IMR-90 (cell line): ENCODE data around the gene CCT5. TPM values are rescaled to one million over a fixed set of nuclear protein-coding genes. Genes with fewer than 3 reads are reported as not detected.

Experiments used
- ATAC-seq: fragments of 200-7000 bp; cut with Tn5 transposase; 2 replicates; pipeline ENCODE4 v1.9.1; 2020; ENCODE audit warnings: low read depth, mild to moderate bottlenecking, moderate library complexity
- BruUV-seq: library from RNA; stranded (reverse); fragments of 400-500 nt; replicated peaks from 2 replicates; lab custom pipeline; 2021; lab: Mats Ljungman, UMichigan
- CTCF ChIA-PET: fragments of 300-600 bp; formaldehyde crosslinking; extraction: SDS; loops from one replicate; lab custom pipeline; 2021; ENCODE audit warnings: antibody characterized with exemption; lab: Yijun Ruan, JAX
- POLR2A ChIA-PET: fragments of 300-600 bp; sonication (Branson Sonifier 250); formaldehyde crosslinking; loops from one replicate; lab custom pipeline; 2022; ENCODE audit warnings: antibody characterized with exemption; ENCODE audit not compliant: unreplicated experiment; lab: Charles Lee
- DNase-seq: peaks from one replicate; pipeline ENCODE4 v3.0.0; 2013
- H2AFZ ChIP-seq: replicated peaks from 2 replicates; pipeline ENCODE3; 2013; ENCODE audit warnings: low read length, mild to moderate bottlenecking; ENCODE audit not compliant: poor library complexity
- H2AK5ac ChIP-seq: 2 replicates; pipeline ENCODE4 v1.6.1; 2013; ENCODE audit warnings: low read depth, low read length, inconsistent platforms
- H2AK9ac ChIP-seq: replicated peaks from 2 replicates; pipeline ENCODE3; 2013; ENCODE audit warnings: mild to moderate bottlenecking, low read depth, low read length, moderate library complexity; ENCODE audit not compliant: poor library complexity
- H2BK120ac ChIP-seq: 2 replicates; pipeline ENCODE4 v1.6.1; 2013; ENCODE audit warnings: low read depth, low read length, inconsistent platforms
- H2BK15ac ChIP-seq: 3 replicates; pipeline ENCODE4 v1.6.1; 2013; ENCODE audit warnings: low read depth, low read length, inconsistent platforms
- H2BK20ac ChIP-seq: 2 replicates; pipeline ENCODE4 v1.6.1; 2013; ENCODE audit warnings: low read depth, mild to moderate bottlenecking, inconsistent platforms, low read length, moderate library complexity
- H2BK5ac ChIP-seq: 2 replicates; pipeline ENCODE4 v1.6.1; 2013; ENCODE audit warnings: mild to moderate bottlenecking, low read depth, low read length, inconsistent platforms; ENCODE audit not compliant: poor library complexity, severe bottlenecking
- H3K14ac ChIP-seq: replicated peaks from 2 replicates; pipeline ENCODE4 v1.6.1; 2013; ENCODE audit warnings: low read depth, low read length, inconsistent platforms
- H3K18ac ChIP-seq: 2 replicates; pipeline ENCODE4 v1.6.1; 2013; ENCODE audit warnings: low read depth, low read length, control low read depth
- H3K23ac ChIP-seq: 2 replicates; pipeline ENCODE4 v1.6.1; 2013; ENCODE audit warnings: low read depth, low read length, inconsistent platforms
- H3K27ac ChIP-seq: 2 replicates; pipeline ENCODE4 v1.5.1; 2013; ENCODE audit warnings: mild to moderate bottlenecking, control low read depth, low read length; ENCODE audit not compliant: insufficient read depth
- H3K27me3 ChIP-seq: 2 replicates; pipeline ENCODE4 v1.6.1; 2013; ENCODE audit warnings: low read length; ENCODE audit not compliant: control insufficient read depth, insufficient read depth
- H3K36me3 ChIP-seq: 2 replicates; pipeline ENCODE4 v1.6.1; 2013; ENCODE audit warnings: low read length, mixed read lengths; ENCODE audit not compliant: control insufficient read depth, insufficient read depth
- H3K4ac ChIP-seq: 2 replicates; pipeline ENCODE4 v1.6.1; 2013; ENCODE audit warnings: low read depth, low read length, inconsistent platforms
- H3K4me1 ChIP-seq: 2 replicates; pipeline ENCODE4 v1.6.1; 2013; ENCODE audit warnings: low read length, mixed read lengths; ENCODE audit not compliant: control insufficient read depth, insufficient read depth
- H3K4me2 ChIP-seq: 2 replicates; pipeline ENCODE4 v1.6.1; 2013; ENCODE audit warnings: low read depth, mild to moderate bottlenecking, control low read depth, low read length, moderate library complexity
- H3K4me3 ChIP-seq: 2 replicates; pipeline ENCODE4 v1.5.1; 2013; ENCODE audit warnings: low read depth, mild to moderate bottlenecking, control low read depth, low read length, moderate library complexity; ENCODE audit not compliant: insufficient read depth
- H3K56ac ChIP-seq: 2 replicates; pipeline ENCODE4 v1.6.1; 2013; ENCODE audit warnings: low read length, inconsistent platforms; ENCODE audit not compliant: insufficient read depth; ENCODE audit errors: extremely low read depth
- H3K79me1 ChIP-seq, 2 experiments: 2 replicates each; pipeline ENCODE4 v1.6.1; 2013; ENCODE audit warnings: low read length in 2 of 2, inconsistent platforms in 1 of 2, low read depth in 1 of 2
- H3K9ac ChIP-seq: 2 replicates; pipeline ENCODE4 v1.6.1; 2013; ENCODE audit warnings: low read depth, low read length, control low read depth
- H3K9me1 ChIP-seq: 2 replicates; pipeline ENCODE4 v1.6.1; 2013; ENCODE audit warnings: low read length, inconsistent platforms; ENCODE audit not compliant: insufficient read depth
- H3K9me3 ChIP-seq: 2 replicates; pipeline ENCODE4 v1.6.1; 2013; ENCODE audit warnings: low read length; ENCODE audit not compliant: control insufficient read depth, insufficient read depth
- H4K20me1 ChIP-seq: 2 replicates; pipeline ENCODE4 v1.6.1; 2013; ENCODE audit warnings: low read length, inconsistent platforms; ENCODE audit not compliant: insufficient read depth
- H4K5ac ChIP-seq: 2 replicates; pipeline ENCODE4 v1.6.1; 2013; ENCODE audit warnings: mild to moderate bottlenecking, low read depth, low read length, control low read depth
- H4K8ac ChIP-seq, 2 experiments: 2 replicates each; pipeline ENCODE4 v1.6.1; 2013; ENCODE audit warnings: low read depth in 2 of 2, low read length in 2 of 2, control low read depth in 1 of 2, inconsistent platforms in 1 of 2
- H4K91ac ChIP-seq: 2 replicates; pipeline ENCODE4 v1.6.1; 2013; ENCODE audit warnings: low read depth, low read length, inconsistent platforms; ENCODE audit not compliant: insufficient read depth
- BHLHE40 ChIP-seq: fragments of 150-350 bp; IDR thresholded peaks from 2 replicates; pipeline ENCODE4 v1.6.1; 2016; ENCODE audit warnings: mild to moderate bottlenecking, low read depth, low read length
- CHD1 ChIP-seq: IDR thresholded peaks from 2 replicates; pipeline ENCODE4 v1.6.1; 2012; ENCODE audit warnings: low read depth, low read length, improper control_type of control experiment
- CTCF ChIP-seq: conservative IDR thresholded peaks from 2 replicates; pipeline ENCODE4 v1.5.1; 2012; ENCODE audit warnings: mild to moderate bottlenecking, low read depth, low read length, improper control_type of control experiment
- ELK1 ChIP-seq: fragments of 150-350 bp; IDR thresholded peaks from 2 replicates; pipeline ENCODE4 v1.6.1; 2016; ENCODE audit warnings: low read depth, mild to moderate bottlenecking, low read length, moderate library complexity, borderline replicate concordance
- FOS ChIP-seq: fragments of 150-350 bp; IDR thresholded peaks from 2 replicates; pipeline ENCODE4 v1.6.1; 2016; ENCODE audit warnings: low read depth, low read length
- MAFK ChIP-seq: IDR thresholded peaks from 2 replicates; pipeline ENCODE4 v1.6.1; 2012; ENCODE audit warnings: low read depth, low read length, improper control_type of control experiment
- MAZ ChIP-seq: IDR thresholded peaks from 2 replicates; pipeline ENCODE4 v1.6.1; 2012; ENCODE audit warnings: low read depth, mild to moderate bottlenecking, low read length, improper control_type of control experiment, moderate library complexity, borderline replicate concordance
- MXI1 ChIP-seq: IDR thresholded peaks from 2 replicates; pipeline ENCODE4 v1.6.1; 2012; ENCODE audit warnings: low read depth, mild to moderate bottlenecking, low read length, moderate library complexity, borderline replicate concordance
- NFE2L2 ChIP-seq: fragments of 150-350 bp; IDR thresholded peaks from 2 replicates; pipeline ENCODE4 v1.6.1; 2016; ENCODE audit warnings: low read depth, mild to moderate bottlenecking, low read length
- POLR2A ChIP-seq: IDR thresholded peaks from 2 replicates; pipeline ENCODE4 v1.6.1; 2012; ENCODE audit warnings: mild to moderate bottlenecking, low read depth, low read length
- RAD21 ChIP-seq: IDR thresholded peaks from 2 replicates; pipeline ENCODE4 v1.6.1; 2012; ENCODE audit warnings: low read length, improper control_type of control experiment
- RCOR1 ChIP-seq: IDR thresholded peaks from 2 replicates; pipeline ENCODE4 v1.6.1; 2012; ENCODE audit warnings: mild to moderate bottlenecking, low read length, improper control_type of control experiment; ENCODE audit not compliant: insufficient replicate concordance
- RFX5 ChIP-seq: IDR thresholded peaks from 2 replicates; pipeline ENCODE4 v1.8.0; 2012; ENCODE audit warnings: low read depth, mild to moderate bottlenecking, low read length, moderate library complexity
- SMC3 ChIP-seq: fragments of 150-350 bp; IDR thresholded peaks from 2 replicates; pipeline ENCODE4 v1.6.1; 2016; ENCODE audit warnings: low read depth, mild to moderate bottlenecking, antibody characterized with exemption, low read length, moderate library complexity
- USF2 ChIP-seq: fragments of 150-350 bp; IDR thresholded peaks from 2 replicates; pipeline ENCODE4 v1.6.1; 2017; ENCODE audit warnings: mild to moderate bottlenecking, antibody characterized with exemption, low read length, low read depth
- WGBS, 2 experiments: methylation state at CpG; one replicate each; pipeline versions ENCODE4 v1.1.5 to v1.1.7; 2013; ENCODE audit warnings: missing lambda C conversion rate in 2 of 2; ENCODE audit not compliant: insufficient read length in 1 of 2; ENCODE audit errors: extremely low coverage in 2 of 2; 5-methylcytosine and 5-hydroxymethylcytosine counted together
- dilution Hi-C: fragments of 300-500 bp; cut with HindIII; formaldehyde crosslinking; loops from one replicate; pipeline ENCODE4 v1.14.3; 2018; ENCODE audit warnings: low sequenced_read_pairs; ENCODE audit not compliant: unreplicated experiment
- in situ Hi-C: fragments of 300-500 bp; cut with MboI; formaldehyde crosslinking; loops from 3 replicates; pipeline ENCODE4 v1.14.3; 2019; ENCODE audit warnings: low sequenced_read_pairs, inconsistent platforms, mixed read lengths
- intact Hi-C: fragments of 100-400 bp; cut with micrococcal nuclease; formaldehyde crosslinking; loops from 2 replicates; pipeline ENCODE4 v1.10.0; 2022
- polyA plus RNA-seq, 3 experiments: library from polyadenylated mRNA; depleted of rRNA; stranded (reverse); fragments of >200 nt; gene quantifications; 2 replicates each; pipeline ENCODE4 v1.2.3, GENCODE V29; 2012; ENCODE audit warnings: low replicate concordance in 1 of 3
- total RNA-seq: library from RNA; depleted of rRNA; stranded (reverse); fragments of >200 nt; gene quantifications from 2 replicates; pipeline ENCODE4 v1.2.3, GENCODE V29; 2012

The CCT5 gene
- total and polyA plus RNA-seq, 2 of the 4 experiments (the other 2 are of a cell fraction), result 358 to 481 TPM

GRCh38 chr5:10266839-10267238 lies 16.8 kb downstream of the CCT5 start:
- Histone ChIP-seq H2BK15ac (0 out of 3 replicates have a peak overlapping the region, but pooled peaks have one; percentile 33), H3K27me3 (no peaks in the 10 kb centered on the region), H3K9me3 (no peaks in the 10 kb centered on the region), H2BK20ac (no peak overlapping the region; the same call in 1 of the 2 replicates), H3K79me1 (peaks cover 9 to 14% of the 10 kb centered on the region in 2 experiments; a peak in 3 of 4 replicates), H2AFZ (no peak overlapping the region), H3K4me2 (no peak overlapping the region), H3K9me1 (peaks cover 19% of the 10 kb centered on the region), H3K9ac (no peak overlapping the region), H3K56ac (no peak overlapping the region), H3K4me1 (no peaks in the 10 kb centered on the region; the same call in 1 of the 2 replicates), H3K18ac (no peak overlapping the region), H4K8ac (no peak overlapping the region), H3K27ac (no peak overlapping the region), H4K91ac (no peak overlapping the region), H3K23ac (no peak overlapping the region), H3K14ac (0 out of 2 replicates have a peak overlapping the region, but pooled peaks have one; percentile 8), H3K4ac (no peak overlapping the region), H2AK5ac (no peak overlapping the region), H2AK9ac (no peak overlapping the region), H4K20me1 (peaks cover 23% of the 10 kb centered on the region; the same call in 1 of the 2 replicates), H4K5ac (no peak overlapping the region), H3K36me3 (peaks cover 22% of the 10 kb centered on the region), H2BK120ac (no peak overlapping the region), H2BK5ac (no peak overlapping the region), H3K4me3 (no peak overlapping the region)
- dilution Hi-C loops (no loop called here), in situ Hi-C loops (no loop called here), intact Hi-C loops (no loop called here)
- CTCF ChIA-PET, result no interaction called here
- DNase-seq, result no peak
- no TSS peak for BruUV-seq
- TF ChIP-seq NFE2L2, result no peak
- no peak for TF ChIP-seq USF2
- TF ChIP-seq MAFK, result no peak
- no peak for TF ChIP-seq MAZ
- TF ChIP-seq RFX5, result no peak
- no peak for TF ChIP-seq RCOR1
- no peak for TF ChIP-seq MXI1
- no peak for TF ChIP-seq SMC3
- TF ChIP-seq ELK1, result no peak
- no peak for TF ChIP-seq CTCF
- TF ChIP-seq BHLHE40, result no peak
- TF ChIP-seq POLR2A, result no peak
- TF ChIP-seq RAD21, result no peak
- TF ChIP-seq CHD1, result no peak
- no peak for TF ChIP-seq FOS
- no peak for ATAC-seq
- WGBS, 2 experiments, result 83% methylated on average over 1 of the region's 4 CpGs; no CpG with 5 or more reads in 1 of the 2 experiments
- POLR2A ChIA-PET, result no interaction called here
